SK-N-MC (cell line): ENCODE data around the gene OR8S1.
"Not testable (repeated sequence)": the region's sequence is repeated elsewhere in the genome, so short reads cannot be mapped to it uniquely, and the experiment has no call there.

Experiments used
- EZH2 ChIP-seq: fragments of 200-600 bp; sonication (generic); IDR thresholded peaks from one replicate; pipeline ENCODE4 v1.6.1; 2017; ENCODE audit warnings: antibody characterized with exemption
- FOXP2 ChIP-seq: optimal IDR thresholded peaks from 2 replicates; pipeline ENCODE3; 2011; ENCODE audit warnings: mild to moderate bottlenecking, moderate library complexity; ENCODE audit not compliant: insufficient read depth; ENCODE audit errors: extremely low read length, control extremely low read depth
- POLR2AphosphoS5 ChIP-seq: IDR thresholded peaks from 2 replicates; pipeline ENCODE4 v1.6.1; 2012; ENCODE audit warnings: mild to moderate bottlenecking, low read depth, low read length, borderline replicate concordance

GRCh38 chr12:48547012-48547411, 21.6 kb downstream of the OR8S1 start:
- not testable (repeated sequence) for TF ChIP-seq POLR2AphosphoS5, EZH2, FOXP2
